ENCODE data around the gene HDAC11.
"Not testable (repeated sequence)": the region's sequence is repeated elsewhere in the genome, so short reads cannot be mapped to it uniquely, and the experiment has no call there.

HDAC11 gene

DNA sequence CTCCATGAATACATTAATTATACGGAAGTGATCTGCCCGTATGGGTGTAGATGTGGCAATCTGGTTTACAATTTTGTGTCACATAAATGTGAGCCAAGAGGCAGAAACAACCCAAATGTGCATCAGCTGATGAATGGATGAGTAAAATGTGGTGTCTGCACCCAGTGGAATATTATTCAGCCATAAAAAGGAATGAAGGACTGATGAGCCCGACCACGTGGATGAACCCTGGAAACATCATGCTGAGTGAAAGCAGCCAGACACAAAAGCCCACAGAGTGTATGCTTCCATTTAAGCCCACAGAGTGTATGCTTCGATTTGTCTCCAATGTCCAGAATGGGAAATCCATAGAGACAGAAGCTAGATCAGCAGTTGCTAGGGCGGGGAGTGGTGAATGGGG, 41.2 kb downstream of the HDAC11 start:
- H3K36me3 Mint-ChIP-seq (ENCODE audit: low read depth), result no peaks in the 10 kb centered on the region
- TF ChIP-seq, protein P1, sequence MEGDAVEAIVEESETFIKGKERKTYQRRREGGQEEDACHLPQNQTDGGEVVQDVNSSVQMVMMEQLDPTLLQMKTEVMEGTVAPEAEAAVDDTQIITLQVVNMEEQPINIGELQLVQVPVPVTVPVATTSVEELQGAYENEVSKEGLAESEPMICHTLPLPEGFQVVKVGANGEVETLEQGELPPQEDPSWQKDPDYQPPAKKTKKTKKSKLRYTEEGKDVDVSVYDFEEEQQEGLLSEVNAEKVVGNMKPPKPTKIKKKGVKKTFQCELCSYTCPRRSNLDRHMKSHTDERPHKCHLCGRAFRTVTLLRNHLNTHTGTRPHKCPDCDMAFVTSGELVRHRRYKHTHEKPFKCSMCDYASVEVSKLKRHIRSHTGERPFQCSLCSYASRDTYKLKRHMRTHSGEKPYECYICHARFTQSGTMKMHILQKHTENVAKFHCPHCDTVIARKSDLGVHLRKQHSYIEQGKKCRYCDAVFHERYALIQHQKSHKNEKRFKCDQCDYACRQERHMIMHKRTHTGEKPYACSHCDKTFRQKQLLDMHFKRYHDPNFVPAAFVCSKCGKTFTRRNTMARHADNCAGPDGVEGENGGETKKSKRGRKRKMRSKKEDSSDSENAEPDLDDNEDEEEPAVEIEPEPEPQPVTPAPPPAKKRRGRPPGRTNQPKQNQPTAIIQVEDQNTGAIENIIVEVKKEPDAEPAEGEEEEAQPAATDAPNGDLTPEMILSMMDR (IDR thresholded peaks at IDR 0.05; ENCODE audit: unreplicated experiment in 3 of 3), result no peak
- peaks cover 12% of the 10 kb centered on the region for H3K9me3 Mint-ChIP-seq
- no peak overlapping the region for H3K27ac Mint-ChIP-seq
- peaks cover 13% of the 10 kb centered on the region for H3K27me3 Mint-ChIP-seq (ENCODE audit: low read depth)
- peaks cover 12% of the 10 kb centered on the region for H3K4me1 Mint-ChIP-seq
- no peak overlapping the region for H3K4me3 Mint-ChIP-seq

DNA sequence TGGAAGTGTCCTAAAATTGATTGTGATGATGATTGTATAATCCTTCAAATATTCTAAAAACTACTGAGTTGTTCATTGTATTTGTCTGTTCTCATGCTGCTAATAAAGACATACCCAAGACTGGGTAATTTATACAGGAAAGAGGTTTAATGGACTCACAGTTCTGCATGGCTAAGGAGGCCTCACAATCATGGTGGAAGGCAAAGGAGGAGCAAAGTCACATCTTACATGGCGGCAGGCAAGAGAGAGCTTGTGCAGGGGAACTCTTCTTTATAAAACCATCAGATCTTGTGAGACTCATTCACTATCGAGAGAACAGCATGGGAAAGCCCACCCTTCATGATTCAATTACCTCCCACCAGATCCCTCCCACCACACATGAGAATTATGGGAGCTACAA, 41.6 kb downstream of the HDAC11 start:
- not testable (repeated sequence) for H3K4me3 Mint-ChIP-seq; H3K36me3 Mint-ChIP-seq (ENCODE audit: low read depth); H3K27ac Mint-ChIP-seq
- H3K9me3 Mint-ChIP-seq, result peaks cover 12% of the 10 kb centered on the region
- H3K4me1 Mint-ChIP-seq, result peaks cover 12% of the 10 kb centered on the region
- peaks cover 13% of the 10 kb centered on the region for H3K27me3 Mint-ChIP-seq (ENCODE audit: low read depth)

DNA sequence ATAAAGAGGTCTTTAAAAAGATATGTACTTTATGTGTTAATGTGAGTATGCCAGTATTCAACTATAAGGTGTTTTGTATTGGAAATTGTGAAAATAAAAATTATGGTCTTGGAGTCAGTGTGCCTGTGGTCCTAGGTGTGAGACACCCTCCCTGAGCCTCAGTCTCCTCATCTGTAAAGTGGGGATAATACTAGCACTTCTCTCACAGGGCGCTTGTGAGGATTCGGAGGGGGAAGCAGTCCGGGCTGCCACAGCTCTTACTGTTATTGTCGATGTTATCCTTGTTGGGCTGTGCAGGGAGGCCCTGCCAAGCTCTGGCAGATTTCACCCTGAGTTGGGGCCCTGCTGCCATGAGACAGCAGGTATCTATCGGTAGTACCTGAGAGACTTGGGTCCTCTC, 42.1 kb downstream of the HDAC11 start:
- no peak overlapping the region for H3K4me3 Mint-ChIP-seq
- H3K36me3 Mint-ChIP-seq (ENCODE audit: low read depth), result no peaks in the 10 kb centered on the region
- peaks cover 15% of the 10 kb centered on the region for H3K27me3 Mint-ChIP-seq (ENCODE audit: low read depth)
- TF ChIP-seq, protein P1 (IDR thresholded peaks at IDR 0.05; ENCODE audit: unreplicated experiment in 3 of 3), result no peak
- H3K9me3 Mint-ChIP-seq, result peaks cover 12% of the 10 kb centered on the region
- no peak overlapping the region for H3K27ac Mint-ChIP-seq
- H3K4me1 Mint-ChIP-seq, result peaks cover 12% of the 10 kb centered on the region

DNA sequence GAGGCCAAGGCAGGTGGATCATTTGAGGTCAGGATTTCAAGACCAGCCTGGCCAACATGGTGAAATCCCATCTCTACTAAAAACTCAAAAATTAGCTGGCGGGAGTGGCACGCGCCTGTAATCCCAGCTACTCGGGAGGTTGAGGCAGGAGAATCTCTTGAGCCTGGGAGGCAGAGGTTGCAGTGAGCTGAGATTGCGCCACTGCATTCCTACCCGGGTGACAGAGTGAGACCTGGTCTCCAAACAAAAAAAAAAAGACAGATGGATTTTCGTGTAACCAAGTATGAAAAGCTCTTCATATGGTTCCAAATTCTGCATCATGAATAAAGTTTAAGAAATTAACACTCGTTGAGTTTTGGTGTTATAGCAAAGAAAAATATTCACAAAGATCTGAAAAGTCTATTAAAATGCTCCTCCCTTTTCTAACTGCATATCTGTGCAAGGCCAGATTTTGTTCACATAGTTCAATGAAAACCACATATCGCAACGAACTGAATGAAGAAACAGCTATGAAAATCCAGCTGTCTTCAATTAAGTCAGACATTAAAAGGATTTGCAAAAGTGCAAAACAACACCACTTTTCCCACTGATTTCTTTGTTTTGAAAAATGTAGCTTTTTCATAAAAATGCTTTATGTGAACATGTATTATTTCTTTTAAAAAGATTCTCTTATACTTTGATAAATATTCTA, 45.0 kb downstream of the HDAC11 start:
- H3K36me3 Mint-ChIP-seq (ENCODE audit: low read depth), result no peaks in the 10 kb centered on the region
- H3K27ac Mint-ChIP-seq, result peak overlapping the region; percentile 60 to 63 (median 62)
- peaks cover 12% of the 10 kb centered on the region for H3K9me3 Mint-ChIP-seq
- H3K4me3 Mint-ChIP-seq, result no peak overlapping the region
- H3K27me3 Mint-ChIP-seq (ENCODE audit: low read depth), result peaks cover 28% of the 10 kb centered on the region
- peaks cover 12% of the 10 kb centered on the region for H3K4me1 Mint-ChIP-seq
- TF ChIP-seq, protein P1 (IDR thresholded peaks at IDR 0.05; ENCODE audit: unreplicated experiment in 3 of 3), result no peak

DNA sequence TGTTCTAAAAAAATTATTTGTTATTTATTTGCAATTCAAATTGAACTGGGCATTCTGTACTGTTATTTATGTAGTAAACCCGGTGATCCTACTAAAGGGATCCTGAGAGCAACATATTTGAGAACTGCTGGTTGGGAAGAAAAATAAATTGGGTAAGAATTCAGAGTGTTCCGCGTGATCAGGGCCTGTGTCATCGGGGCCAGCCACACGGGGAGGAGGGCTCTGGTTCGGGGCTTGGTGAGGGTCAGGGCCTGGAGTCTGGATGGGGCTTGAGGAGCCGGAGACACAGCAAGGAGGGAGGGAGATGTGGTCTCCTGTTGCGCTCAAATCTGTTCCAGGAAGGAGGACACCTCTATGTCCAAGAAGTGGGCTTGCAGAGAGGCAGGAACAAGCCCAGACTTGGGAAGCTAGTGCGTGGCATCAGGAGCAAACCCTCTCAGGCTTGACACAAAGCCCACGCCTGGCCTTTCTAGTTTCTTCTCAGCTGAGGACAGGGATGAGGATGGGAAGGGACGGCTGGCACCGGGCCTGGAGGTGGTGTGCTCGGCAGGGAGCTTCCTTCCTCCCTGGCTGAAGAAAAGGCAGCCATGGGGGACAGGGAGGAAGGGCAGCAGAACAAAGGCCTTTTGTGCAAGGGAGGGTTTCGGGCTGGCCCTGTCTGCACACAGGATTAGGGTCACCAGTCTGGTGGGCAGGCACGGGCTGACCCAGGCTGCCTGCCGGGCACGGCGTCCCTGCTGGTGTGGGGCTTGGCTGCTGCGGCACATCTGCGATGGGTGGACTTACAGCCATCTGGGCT, 45.9 kb downstream of the HDAC11 start:
- Mint-ChIP-seq H3K4me3 (no peak overlapping the region), H3K36me3 (ENCODE audit: low read depth) (no peaks in the 10 kb centered on the region), H3K27me3 (ENCODE audit: low read depth) (peaks cover 27% of the 10 kb centered on the region), H3K4me1 (peaks cover 12% of the 10 kb centered on the region), H3K27ac (peak overlapping the region; percentile 61 to 83 (median 62)), H3K9me3 (peaks cover 12% of the 10 kb centered on the region)
- TF ChIP-seq, protein P1 (IDR thresholded peaks at IDR 0.05; ENCODE audit: unreplicated experiment in 3 of 3), result no peak

DNA sequence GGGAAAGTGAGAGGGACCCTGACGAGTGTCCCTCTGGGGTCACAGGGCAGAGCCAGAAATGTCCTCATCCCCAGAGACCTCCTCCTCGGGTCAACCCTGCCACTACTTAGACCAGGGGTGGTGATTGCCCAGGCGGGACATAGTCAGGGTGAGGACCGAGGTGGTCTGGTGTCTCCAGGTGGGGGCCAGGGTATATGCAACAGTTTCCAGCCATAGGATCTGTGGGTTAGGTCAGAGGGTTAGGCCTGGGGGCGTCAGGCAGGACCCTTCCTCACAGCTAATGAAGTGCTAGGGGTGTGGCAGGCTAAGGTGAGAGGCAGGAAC, 46.5 kb downstream of the HDAC11 start:
- TF ChIP-seq, protein P1 (IDR thresholded peaks at IDR 0.05; ENCODE audit: unreplicated experiment in 3 of 3), result no peak
- peaks cover 27% of the 10 kb centered on the region for H3K27me3 Mint-ChIP-seq (ENCODE audit: low read depth)
- H3K4me1 Mint-ChIP-seq, result peaks cover 12% of the 10 kb centered on the region
- H3K9me3 Mint-ChIP-seq, result peaks cover 7% of the 10 kb centered on the region
- H3K4me3 Mint-ChIP-seq, result no peak overlapping the region
- H3K36me3 Mint-ChIP-seq (ENCODE audit: low read depth), result no peaks in the 10 kb centered on the region
- H3K27ac Mint-ChIP-seq, result no peak overlapping the region

All from nephron (organoid).